ENCODE data around the gene CTCFL. TPM values are rescaled to one million over a fixed set of nuclear protein-coding genes. Genes with fewer than 3 reads are reported as not detected.
A peak's percentile ranks its signal among the peaks of the same experiment; 100 is the strongest.

CTCFL gene
- total and polyA plus RNA-seq, 2 of the 13 experiments (the other 11 are each of a cell fraction or from before 2014, with no cell fraction given), result 0.04 TPM; not detected in 1

GRCh38 chr20:57560554-57561355 is 35.8 kb upstream of the CTCFL start, which contains the start of gene PCK1 (continued):
- TF ChIP-seq ZBED4 (CRISPR knock-in tag; IDR thresholded peaks at IDR 0.05; ENCODE audit: borderline replicate concordance) (peak; percentile 90; the same call in 1 of the 2 replicates), NAIF1 (CRISPR knock-in tag; IDR thresholded peaks at IDR 0.05; ENCODE audit: borderline replicate concordance) (peak; percentile 79), ZNF773 (CRISPR knock-in tag; IDR thresholded peaks at IDR 0.05; ENCODE audit: borderline replicate concordance) (no peak), ETV5 (CRISPR knock-in tag; IDR thresholded peaks at IDR 0.05; ENCODE audit: borderline replicate concordance) (peak; percentile 27; the same call in 1 of the 2 replicates), ZNF605 (CRISPR knock-in tag; IDR thresholded peaks at IDR 0.05) (peak; percentile 98), ZNF513 (CRISPR knock-in tag; conservative IDR thresholded peaks at IDR 0.05) (no peak), PREB (CRISPR knock-in tag; IDR thresholded peaks at IDR 0.05) (no peak), REXO4 (CRISPR knock-in tag; IDR thresholded peaks at IDR 0.05; ENCODE audit: borderline replicate concordance) (no peak), ZUFSP (CRISPR knock-in tag; IDR thresholded peaks at IDR 0.05; ENCODE audit: borderline replicate concordance) (no peak), U2AF1 (optimal IDR thresholded peaks at IDR 0.05; ENCODE audit: low read depth, low read length) (peak; percentile 67), HOXD1 (CRISPR knock-in tag; IDR thresholded peaks at IDR 0.05) (no peak), ZNF337 (CRISPR knock-in tag; IDR thresholded peaks at IDR 0.05; ENCODE audit: borderline replicate concordance, low read depth) (peak; percentile 99), PRDM15 (CRISPR knock-in tag; IDR thresholded peaks at IDR 0.05) (0 out of 2 replicates have a peak, but pooled peaks have one; percentile 52)
